PFSK-1 (cell line): Measurements from ENCODE around the gene SPIB.

ENCODE experiments used
- POLR2AphosphoS5 ChIP-seq: IDR thresholded peaks from 2 replicates; pipeline ENCODE4 v1.6.1; 2012; ENCODE audit warnings: low read depth, mild to moderate bottlenecking, control low read depth, low read length, moderate library complexity
- SIN3A ChIP-seq: IDR thresholded peaks from 2 replicates; pipeline ENCODE4 v1.6.1; 2012; ENCODE audit warnings: mild to moderate bottlenecking, low read length, moderate library complexity, borderline replicate concordance; ENCODE audit not compliant: insufficient read depth
- TAF1 ChIP-seq: IDR thresholded peaks from 2 replicates; pipeline ENCODE4 v1.6.1; 2012; ENCODE audit warnings: low read length, control low read depth, borderline replicate concordance; ENCODE audit not compliant: insufficient read depth

DNA sequence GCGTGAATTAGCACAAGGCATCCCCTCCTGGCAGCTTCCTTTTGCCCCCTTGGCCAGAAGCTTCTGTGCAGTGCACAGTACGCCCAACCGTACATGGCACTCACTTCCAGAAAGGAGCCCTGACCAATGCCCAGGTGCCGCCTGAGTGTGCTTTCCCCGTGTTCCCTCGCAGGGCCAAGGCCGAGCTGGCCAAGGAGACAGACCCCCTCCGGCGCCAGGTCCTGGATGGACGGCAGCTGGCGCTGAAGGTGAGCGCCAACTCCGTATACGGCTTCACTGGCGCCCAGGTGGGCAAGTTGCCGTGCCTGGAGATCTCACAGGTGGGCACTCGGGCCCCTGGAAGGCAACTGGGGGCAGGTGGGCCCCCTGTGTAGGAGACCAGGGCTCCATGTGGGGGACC, 9.4 kb upstream of the SPIB start:
- TF ChIP-seq POLR2AphosphoS5 = no peak
- TF ChIP-seq TAF1 = no peak
- TF ChIP-seq SIN3A = no peak
